ENCODE data around the gene DUSP11.
"Not testable (repeated sequence)": the region's sequence is repeated elsewhere in the genome, so short reads cannot be mapped to it uniquely, and the experiment has no call there.

The DUSP11 gene

DNA sequence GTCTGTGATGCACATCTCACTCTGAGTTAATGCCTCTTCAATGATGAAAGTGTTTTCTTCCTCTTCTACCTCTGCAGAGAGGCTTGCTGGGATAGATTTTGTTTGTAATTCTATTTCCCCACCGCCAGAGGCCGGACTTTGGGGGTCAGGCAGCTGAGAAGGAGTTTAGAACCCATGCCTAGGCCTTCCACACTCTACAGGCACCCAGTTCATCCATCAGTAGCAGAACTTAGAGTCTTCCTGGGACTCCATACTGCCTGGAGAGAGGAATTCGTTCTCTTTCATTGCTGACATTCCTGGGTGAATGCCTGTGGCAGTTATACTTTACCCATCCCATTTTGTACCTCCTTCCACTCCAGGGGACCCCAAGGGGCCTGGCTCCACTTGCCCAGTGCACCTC is 51.9 kb downstream of the DUSP11 start:
- no peak for DNase-seq
- intact Hi-C loops (cut with DNase I): no loop called here

DNA sequence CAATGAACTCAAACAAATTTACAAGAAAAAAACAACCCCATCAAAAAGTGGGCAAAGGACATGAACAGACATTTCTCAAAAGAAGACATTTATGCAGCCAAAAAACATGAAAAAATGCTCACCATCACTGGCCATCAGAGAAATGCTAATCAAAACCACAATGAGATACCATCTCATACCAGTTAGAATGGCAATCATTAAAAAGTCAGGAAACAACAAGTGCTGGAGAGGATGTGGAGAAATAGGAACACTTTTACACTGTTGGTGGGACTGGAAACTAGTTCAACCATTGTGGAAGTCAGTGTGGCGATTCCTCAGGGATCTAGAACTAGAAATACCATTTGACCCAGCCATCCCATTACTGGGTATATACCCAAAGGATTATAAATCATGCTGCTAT is 53.2 kb downstream of the DUSP11 start:
- intact Hi-C loops (cut with DNase I); DNase-seq: not testable (repeated sequence)

GRCh38 chr2:73718851-73719621 is 60.9 kb downstream of the DUSP11 start:
- intact Hi-C loops (cut with DNase I): no loop called here
- DNase-seq: no peak

- no peak for DNase-seq
- intact Hi-C loops (cut with DNase I): no loop called here
Observed at GRCh38 chr2:73718421-73718820, 61.5 kb downstream of the DUSP11 start.

DNA sequence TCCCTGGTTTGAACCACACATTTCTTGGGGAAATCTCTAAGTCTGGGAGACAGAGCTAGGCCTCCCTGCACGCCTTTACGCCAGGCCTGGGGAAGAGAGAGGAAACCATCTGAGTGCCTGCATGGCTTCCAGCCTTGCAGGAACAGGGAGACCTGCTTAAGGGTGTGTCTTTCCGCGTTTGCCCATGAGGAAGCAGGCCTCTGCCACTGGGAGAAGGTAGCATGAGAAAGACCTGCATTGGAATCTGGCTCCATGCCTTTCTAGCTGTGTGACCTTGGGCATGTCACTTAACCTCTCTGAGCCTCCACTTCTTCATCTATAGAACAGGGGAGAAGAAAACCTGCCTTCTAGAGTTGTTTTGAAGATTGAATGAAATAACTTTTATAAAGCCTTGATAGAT is 62.2 kb downstream of the DUSP11 start:
- intact Hi-C loops (cut with DNase I): not testable (repeated sequence)

DNA sequence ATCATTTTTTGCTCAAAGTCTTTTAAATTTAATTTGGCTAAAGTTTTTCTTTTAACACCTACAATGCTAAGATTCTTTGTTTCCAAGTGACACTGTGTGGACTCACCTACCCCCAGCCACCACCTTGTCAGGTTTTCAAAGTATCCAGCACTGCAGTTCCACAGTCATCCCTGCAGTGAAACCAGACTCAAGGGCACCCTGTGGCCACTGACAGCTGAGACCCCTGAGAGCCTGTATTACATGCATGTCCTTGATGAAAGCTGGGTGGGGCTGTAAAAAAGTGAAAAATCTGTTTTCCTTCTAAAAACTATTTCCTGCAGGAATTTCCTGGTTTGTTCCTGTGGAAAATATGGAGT is 62.7 kb downstream of the DUSP11 start:
- no peak for DNase-seq
- intact Hi-C loops (cut with DNase I): no loop called here

More for the DNA sequence above, 62.2 kb downstream of the DUSP11 start:
- not testable (repeated sequence) for DNase-seq

- DNase-seq: peak in 1 of 42 donors; percentile 4
- intact Hi-C loops (cut with DNase I): no loop called here
Observed at GRCh38 chr2:73716543-73717250, 63.2 kb downstream of the DUSP11 start.

- no peak for DNase-seq
- intact Hi-C loops (cut with DNase I): no loop called here
Observed at GRCh38 chr2:73714091-73714490, 65.8 kb downstream of the DUSP11 start.
